NCI-H82 treated with DMSO at 0.1 percent for 48 hours (cell line): Measurements from ENCODE around the gene ABHD11.

ENCODE experiments used
- DNase-seq: peaks from one replicate; lab custom pipeline; 2025; ENCODE audit not compliant: unreplicated experiment; lab: John Stamatoyannopoulos, UW

Gene ABHD11

GRCh38 chr7:73701357-73701995, 37.1 kb downstream of the ABHD11 start:
- peak; percentile 43 for DNase-seq

GRCh38 chr7:73700581-73701134, 37.9 kb downstream of the ABHD11 start:
- DNase-seq, result no peak

- no peak for DNase-seq
Measured at GRCh38 chr7:73700069-73700423, 38.6 kb downstream of the ABHD11 start.

GRCh38 chr7:73699370-73700068, 39.1 kb downstream of the ABHD11 start:
- DNase-seq, result no peak

GRCh38 chr7:73698410-73698809, 40.2 kb downstream of the ABHD11 start:
- no peak for DNase-seq

- no peak for DNase-seq
Measured at GRCh38 chr7:73696372-73696771, 42.2 kb downstream of the ABHD11 start.

GRCh38 chr7:73690646-73691045, 48.0 kb downstream of the ABHD11 start:
- DNase-seq, result no peak

GRCh38 chr7:73688288-73688687, 50.3 kb downstream of the ABHD11 start:
- no peak for DNase-seq
